NCI-H2107 (cell line): ENCODE results near the gene MAN2A1.
"Not testable (repeated sequence)": the region's sequence is repeated elsewhere in the genome, so short reads cannot be mapped to it uniquely, and the experiment has no call there.

Experiments
- DNase-seq: peaks from one replicate; lab custom pipeline; 2025; lab: John Stamatoyannopoulos, UW

The MAN2A1 gene

DNA sequence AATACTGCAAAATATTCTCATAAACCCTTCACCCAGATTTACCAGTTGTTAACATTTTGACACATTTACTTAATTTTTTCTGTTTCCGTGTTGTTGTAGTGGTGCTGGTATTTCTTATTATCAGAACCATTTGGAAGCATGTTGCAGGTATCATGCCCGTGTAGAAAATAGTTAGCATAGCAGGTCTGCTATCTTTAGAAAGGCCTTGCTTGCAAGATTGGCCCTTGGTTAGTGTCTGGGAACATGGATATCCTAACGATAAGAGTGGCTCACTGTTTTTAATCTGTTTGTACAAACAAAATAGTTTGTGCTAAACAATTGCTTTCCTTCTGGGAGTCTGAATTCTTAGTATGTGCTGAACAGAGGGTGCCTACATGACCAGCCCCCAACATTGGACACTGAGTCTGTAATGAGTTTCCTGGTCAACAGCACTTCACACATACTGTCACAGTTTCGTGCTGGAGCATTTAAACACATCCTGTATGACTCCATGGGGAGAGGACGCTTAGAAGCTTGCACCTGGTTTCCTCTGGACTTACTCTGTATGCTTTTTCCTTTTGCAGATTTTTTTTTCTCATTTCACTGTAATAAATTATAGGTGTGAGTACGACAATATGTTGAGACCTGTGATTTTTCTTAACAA lies 66.9 kb downstream of the MAN2A1 start:
- DNase-seq, result no peak

DNA sequence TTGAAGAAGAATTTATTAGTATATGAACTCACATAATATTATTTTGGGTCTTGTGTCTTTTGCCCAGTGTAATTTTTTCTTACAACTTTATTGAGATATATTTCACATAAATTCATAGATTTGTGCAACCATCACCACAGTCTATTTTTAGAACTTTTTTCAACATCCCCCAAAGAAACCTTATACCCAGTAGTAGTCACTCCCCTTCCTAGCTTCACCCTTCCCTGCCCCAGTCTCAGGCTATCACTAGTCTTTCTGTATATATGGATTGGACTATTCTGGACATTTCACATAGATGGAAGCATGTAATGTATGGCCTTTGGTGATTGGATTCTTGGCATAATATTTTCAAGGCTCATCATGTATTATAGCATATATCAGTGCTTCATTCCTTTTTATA lies 67.8 kb downstream of the MAN2A1 start:
- no peak for DNase-seq

DNA sequence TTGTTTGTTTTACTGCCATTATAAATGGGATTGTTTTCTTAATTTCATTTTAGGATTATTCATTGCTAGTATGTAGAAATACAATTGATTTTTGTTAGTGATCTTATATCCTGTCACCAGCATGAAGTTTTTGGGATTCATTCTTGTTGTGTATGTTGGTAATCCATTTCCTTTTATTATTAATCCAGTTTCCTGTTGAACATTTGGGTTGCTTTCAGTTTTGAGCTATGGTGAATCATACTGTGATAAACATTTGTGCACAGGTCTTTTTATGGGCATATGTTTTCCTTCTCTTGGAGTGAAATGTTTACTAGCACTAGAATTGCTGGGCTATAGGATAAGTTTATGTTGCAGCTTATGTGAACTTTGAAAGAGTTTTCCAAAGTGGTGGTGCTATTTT lies 69.6 kb downstream of the MAN2A1 start:
- no peak for DNase-seq

DNA sequence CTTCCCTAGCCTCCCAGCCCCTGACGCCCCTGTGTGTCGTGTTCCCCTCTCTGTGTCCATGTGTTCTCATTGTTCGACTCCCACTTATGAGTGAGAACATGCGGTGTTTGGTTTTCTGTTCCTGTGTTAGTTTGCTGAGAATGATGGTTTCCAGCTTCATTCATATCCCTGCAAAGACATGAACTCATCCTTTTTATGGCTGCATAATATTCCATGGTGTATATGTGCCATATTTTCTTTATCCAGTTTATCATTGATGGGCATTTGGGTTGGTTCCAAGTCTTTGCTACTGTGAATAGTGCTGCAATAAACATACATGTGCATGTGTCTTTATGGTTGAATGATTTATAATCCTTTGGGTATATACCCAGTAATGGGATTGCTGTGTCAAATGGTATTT lies 70.4 kb downstream of the MAN2A1 start:
- DNase-seq, result not testable (repeated sequence)

DNA sequence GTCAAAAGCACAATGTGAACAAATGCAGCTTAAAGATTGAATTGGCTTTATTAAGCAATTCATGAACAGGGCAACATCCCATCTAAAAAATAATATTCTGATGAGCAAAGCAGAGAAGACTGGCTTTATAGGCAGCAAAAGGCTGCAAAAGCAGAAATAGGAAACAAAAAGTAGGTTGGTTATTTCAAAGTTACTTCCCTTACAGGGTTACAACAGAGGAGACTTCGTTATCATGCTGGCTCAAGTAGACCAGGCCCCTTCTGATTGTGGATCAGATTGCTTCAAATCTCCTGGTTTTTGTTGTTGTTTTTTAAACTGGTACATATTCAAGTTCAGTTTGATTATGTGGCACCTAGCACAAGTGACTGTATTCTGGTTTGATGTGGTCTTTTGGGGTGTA lies 73.1 kb downstream of the MAN2A1 start:
- DNase-seq, result no peak

DNA sequence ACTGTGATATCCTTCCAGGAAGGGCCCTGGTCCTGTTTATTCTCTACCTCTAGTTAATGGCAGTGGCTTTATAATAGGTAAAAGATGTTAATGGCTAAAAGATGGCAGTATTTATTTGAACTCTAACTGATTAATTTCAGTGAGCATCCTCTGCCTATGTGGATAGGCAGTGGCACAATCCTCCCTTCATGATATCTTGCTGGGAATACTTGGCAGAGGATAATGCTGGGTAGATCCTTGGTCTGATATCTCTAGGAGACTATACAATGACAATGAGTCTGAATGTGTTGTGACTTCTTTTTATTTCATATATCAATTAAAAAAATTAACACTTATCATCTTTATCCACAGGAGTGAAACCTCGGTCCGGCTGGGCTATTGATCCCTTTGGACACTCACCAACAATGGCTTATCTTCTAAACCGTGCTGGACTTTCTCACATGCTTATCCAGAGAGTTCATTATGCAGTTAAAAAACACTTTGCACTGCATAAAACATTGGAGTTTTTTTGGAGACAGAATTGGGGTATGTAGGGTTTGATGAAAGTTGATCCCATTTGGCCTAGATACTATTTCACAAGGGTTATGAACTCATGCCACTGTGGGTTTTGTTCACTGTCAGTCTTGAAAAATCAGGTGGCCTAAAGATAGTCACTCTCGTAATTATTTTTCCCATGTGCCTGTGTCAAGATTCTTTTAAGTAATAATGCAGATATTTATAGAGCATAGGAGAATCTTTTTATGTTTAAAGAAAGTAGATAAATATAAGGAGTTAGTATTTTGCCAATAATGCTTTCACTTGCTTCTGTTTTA lies 77.7 kb downstream of the MAN2A1 start:
- no peak for DNase-seq

DNA sequence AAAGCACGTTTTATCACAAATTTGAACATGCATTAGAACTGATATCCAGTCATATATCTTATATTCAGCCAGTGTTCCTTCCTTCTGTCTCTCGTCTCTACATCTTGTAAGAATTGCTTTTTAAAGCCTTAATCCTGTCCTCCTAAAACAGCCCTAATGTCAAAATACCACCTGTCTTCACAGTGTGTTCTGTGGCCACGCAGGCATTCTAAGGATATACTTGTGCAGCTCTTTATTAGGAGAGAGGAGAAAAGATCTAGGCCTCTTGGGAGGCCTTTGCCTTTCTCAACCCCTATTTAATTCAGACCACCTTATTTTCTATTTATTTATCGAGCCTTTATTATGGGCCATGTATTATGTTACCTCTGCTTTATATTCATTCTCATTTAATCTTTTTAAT lies 78.3 kb downstream of the MAN2A1 start:
- DNase-seq, result no peak

DNA sequence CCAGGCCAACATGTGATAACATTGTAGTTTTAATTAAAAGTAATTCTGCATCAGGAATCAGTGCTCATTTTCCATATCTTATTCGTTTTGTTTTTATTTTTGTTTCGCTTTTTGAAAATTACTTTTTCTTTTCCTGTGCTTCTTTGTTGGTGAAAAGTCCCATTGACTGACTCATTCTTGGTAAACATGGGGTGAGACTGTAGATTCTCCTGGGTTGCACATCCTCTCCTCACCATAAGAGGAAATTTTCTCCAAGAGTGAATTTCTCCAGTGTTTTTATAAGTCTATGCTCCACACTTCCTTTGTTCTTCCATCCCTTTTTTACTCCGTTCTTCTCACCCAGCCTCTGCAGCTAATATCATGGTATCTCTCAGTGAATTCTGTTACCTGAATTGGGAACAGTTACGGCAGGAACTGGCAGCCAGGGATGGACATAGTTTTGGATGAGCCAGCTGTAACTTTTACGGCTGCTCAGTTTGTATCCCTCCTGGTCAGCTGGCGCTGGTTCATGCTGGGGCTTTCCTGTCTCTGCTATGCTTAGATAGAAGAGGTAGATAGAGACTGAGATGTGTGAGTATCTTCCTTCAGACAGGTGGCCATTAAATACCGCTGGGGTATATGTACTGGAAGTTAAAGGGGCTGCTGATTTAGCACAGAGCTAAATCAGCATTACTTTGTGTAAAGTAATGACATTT lies 80.0 kb downstream of the MAN2A1 start:
- DNase-seq, result no peak

DNA sequence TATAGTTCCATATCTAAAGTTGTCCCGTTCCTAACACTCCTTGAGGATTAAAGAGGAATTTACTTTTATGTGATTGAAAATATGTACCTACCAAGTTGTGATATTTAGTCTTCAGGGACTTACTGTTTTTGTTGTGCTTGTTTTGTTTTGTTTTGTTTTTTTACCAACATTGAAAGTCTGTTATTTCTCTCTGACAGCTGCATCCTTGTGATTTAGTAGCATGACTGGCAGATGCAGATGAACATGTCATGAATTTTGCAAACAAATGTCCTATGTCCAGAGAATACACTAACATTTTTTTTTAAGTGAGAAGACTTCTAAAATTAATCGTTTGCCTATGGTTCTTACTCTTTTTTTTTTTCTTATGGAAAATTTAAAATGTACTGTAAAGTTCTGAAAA lies 85.4 kb downstream of the MAN2A1 start:
- no peak for DNase-seq

DNA sequence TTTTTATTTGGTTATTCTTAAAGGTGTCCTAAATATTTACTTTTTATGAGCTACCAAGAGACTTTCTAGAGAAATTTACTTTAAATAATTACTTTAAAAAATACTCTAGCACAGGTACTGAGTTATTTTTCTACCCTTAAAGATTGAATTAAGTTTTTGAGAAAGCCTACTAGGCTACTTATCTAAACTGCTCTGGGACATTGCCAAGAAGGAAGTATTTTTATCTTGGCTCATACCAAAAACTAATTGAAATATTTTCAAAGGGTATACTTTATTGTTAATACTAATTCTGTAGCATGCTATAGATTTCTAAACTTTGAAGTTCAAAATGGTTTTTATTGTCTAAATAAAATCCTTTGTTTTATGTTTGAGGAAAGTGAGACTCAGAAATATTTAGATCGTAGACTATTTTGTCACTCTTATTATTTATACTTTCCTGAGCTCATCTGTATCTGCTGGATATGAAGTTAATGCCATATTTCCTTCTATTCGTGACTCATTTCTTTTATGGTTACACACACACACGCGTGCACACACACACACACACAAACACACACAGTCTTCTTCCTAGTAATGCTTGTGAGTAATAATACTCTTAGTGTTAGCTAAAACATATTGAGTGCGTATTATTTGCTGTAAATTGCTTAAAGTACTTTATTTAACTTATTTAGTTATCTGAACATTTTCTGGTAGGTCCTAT lies 89.5 kb downstream of the MAN2A1 start:
- DNase-seq, result no peak

DNA sequence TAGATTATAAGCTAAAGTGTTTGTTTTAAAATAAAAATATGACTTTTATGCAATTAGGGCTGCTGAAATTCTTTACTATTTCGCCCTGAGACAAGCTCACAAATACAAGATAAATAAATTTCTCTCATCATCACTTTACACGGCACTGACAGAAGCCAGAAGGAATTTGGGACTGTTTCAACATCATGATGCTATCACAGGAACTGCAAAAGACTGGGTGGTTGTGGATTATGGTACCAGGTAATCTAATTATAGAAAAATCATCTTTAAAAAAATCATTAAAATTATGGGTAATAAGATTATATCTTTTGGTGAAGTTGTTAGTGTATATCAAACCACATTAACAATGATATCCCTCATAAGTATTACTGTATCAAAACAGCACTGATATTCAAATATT lies 95.0 kb downstream of the MAN2A1 start:
- DNase-seq, result no peak

DNA sequence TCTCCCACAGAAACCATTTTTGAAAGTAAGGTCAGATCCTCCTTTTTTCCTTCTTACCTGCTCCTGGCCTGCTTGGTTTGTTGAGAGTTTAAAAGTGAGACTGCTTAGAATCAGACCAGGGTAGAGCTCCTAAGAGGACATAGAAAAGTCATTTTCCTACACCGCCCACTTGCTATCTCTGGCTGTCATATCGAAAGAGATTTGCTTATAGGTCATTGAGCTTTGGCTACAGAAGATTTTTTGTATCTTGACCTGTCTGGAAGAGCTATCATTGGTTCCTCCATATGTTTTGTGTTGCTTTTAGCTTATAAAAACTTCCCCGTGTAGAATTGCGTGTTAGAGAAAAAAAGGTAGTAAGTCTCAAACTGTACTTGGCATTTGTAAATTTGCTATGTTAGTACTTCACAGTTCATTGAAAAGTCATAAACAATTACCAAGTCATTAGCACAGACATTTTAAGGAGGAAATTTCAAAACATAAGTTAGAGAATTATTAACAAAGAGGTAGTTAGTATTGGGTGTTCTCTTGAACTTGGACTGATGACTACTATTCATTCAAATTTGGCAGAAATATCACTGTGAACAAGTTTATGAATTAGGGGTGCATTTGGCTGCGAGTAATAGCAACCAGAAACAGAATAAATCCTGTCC lies 96.6 kb downstream of the MAN2A1 start:
- no peak for DNase-seq

DNA sequence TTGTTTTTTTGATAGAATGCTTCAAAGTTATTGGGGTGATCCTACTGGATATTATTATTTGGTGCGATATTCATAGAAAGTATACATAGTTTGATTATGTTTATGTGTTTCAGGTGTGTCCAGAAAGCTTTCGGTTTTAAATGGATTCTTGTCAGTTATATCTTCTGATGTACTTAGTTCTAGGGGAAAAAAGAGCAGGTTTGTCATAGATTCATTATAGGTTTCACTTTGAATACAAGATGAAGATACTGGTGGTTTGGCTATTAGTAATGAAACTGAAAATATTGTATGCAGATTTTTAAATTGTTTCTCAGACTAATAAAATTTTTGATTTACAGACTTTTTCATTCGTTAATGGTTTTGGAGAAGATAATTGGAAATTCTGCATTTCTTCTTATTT lies 98.9 kb downstream of the MAN2A1 start:
- DNase-seq, result no peak

DNA sequence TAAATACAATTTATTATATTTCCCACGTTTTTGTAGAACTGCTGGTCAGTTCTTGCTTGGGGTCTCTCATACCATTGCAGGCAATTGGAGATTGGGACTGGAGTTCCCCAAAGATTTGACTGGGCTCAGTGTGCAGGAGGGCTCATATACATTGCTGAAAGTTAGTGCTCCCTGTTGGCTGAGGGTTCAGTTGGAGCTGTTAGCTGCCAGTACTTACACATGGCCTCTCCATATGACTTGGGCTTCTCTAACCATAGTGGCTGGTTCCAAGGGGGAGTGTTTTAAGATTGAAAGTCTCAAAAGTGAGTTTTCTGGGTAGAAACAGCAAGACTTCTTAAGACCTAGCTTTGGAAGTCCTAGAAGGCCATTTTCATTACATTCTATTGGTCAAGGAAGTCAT lies 102.9 kb downstream of the MAN2A1 start:
- no peak for DNase-seq

DNA sequence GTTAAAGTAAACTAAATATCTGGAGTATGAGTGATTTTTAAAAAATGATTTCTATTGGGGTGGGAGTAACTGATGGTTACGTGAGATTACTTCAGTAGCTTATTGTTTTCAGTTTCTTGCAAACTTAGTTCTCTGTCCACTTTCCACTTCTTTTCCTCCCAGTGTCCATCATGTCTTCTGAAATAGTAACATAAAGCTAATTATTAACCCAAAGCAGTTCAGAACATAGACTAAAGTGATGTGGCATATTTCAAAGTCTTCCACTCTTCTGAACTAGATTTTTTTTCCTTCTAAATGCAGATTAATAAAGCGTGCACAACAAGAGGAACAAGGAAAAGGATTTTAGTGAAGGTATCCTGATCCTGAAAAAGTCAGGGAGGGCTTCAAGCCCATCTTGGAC lies 114.1 kb downstream of the MAN2A1 start:
- no peak for DNase-seq

DNA sequence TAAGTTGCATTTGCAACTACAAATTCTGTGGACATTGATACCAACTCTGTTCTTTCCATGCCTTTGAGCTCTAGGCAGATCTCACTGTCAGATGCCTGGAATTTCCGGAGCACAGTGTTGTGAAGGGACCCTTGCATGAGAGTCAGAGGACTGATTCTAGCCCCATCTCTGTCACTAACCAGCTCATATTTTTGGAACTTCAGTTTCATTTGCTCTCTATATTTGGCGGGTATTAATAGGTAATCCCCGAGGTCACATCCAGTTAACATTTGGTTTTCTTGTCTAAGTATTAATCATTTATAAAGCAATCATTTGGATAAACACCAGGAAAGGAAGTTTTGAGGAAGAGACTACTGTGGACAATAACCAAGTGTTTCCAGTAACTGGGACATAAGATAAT lies 115.7 kb downstream of the MAN2A1 start:
- no peak for DNase-seq

DNA sequence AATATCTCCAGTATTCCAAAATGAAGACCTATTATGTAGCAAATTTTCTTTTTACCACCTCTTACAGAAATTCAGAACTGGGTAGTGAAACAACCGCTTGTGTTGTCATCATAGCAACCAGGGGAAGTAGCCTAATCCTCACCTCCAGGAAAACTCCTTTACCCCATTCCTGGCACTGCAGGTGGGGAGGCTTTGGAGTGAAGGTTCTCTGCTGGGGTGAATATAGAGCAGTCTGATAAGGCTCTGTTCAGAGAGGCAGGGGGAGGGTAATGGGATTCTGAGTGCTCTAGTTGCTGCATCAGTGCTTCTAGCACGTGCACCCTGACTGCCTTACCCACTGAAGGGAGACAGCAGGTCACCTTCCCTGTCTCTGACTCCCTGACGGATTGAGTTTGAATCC lies 116.2 kb downstream of the MAN2A1 start:
- DNase-seq, result no peak

DNA sequence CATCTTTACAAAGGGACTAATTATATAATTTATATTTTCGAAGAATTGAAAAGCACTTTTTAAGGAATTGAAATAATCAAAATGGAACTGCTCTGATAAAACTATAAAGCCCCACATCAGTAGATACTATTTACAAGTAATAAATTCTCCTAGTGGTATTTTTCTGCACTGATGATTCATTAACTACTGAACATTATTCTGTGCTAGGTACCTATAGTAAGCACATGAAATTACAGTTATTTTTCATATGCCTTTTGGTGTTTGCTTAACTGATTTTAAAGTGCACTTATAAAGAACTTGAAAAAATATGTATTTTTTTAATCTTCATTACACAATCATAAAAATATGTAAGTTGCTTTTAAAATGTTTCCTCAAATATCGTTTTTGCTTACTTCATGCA lies 123.0 kb downstream of the MAN2A1 start:
- no peak for DNase-seq

DNA sequence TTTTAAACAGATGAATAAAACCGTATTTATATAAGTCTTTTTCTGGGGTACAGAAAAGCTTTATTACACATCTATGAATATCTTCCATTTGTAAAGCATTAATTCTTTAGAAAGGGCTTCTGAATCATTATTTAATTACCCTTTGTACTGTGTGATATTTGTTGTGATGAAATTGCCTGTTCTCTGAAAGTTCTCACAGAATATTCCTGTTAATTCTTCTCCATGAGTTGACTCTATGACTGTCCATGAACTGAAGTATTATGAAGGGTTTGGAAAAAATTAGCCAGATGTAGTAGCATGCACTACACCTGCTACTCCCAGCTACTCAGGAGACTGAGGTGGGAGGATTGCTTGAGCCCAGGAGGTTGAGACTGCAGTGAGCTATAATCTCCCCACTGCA lies 127.0 kb downstream of the MAN2A1 start:
- no peak for DNase-seq

DNA sequence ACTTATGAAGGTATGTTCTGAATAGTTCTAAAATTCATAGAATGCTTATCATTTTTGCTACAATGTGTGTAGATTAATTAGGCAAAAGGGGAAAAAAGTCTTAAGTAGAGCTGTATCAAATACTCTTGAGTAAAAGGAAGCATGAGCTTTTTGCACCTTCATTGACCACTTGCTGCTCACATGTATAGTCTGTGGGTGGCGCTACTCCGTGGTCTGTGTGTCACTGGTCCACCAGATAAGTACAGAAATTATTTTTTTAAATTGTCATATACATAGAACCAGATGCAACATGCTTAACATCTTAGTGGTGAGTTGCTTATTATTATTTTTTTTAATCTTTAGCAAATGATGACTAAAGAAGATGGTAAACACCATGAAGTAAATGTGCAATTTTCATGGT lies 130.2 kb downstream of the MAN2A1 start:
- no peak for DNase-seq

DNA sequence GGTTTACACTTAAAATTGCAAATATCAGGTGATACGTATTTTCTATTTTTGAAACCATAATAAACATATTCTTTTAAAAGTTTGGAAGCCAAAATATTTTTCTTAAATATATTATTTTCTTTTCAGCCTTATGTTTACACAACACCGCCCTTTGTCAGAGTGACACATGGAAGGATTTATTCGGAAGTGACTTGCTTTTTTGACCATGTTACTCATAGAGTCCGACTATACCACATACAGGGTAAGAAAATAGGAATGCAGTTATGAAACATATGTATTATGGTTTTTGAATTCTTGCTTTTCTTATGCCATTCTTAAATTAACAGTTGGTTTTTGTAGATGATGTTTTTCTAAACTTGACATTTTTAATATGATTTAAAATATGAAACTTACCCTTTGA lies 133.9 kb downstream of the MAN2A1 start:
- no peak for DNase-seq

DNA sequence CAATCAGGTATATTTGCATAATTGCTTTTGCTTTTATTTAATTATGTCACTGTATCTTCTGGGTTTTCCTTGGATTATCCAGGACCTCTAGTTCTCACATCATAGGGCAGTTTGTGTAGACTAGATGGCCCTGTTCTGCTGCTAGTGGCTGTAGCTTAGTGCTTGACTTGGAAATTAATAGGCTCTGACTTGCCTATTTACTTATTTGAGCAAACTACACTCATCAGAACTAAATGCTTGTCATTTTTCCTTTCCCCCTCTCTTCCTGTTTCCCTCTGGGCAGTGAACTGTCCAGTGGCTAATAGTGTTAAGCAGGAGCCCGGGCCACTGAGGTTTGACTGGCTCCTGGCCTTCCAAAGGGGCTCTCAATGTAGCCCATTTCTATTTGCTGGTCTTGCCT lies 135.7 kb downstream of the MAN2A1 start:
- DNase-seq, result no peak
